Hepatocyte (in vitro differentiated cells): ENCODE measurements around the gene DEFB132. TPM values are rescaled to one million over a fixed set of nuclear protein-coding genes. Genes with fewer than 3 reads are reported as not detected.

Experiments used
- DNase-seq: peaks from one replicate; pipeline ENCODE4 v3.0.0-alpha.2; 2016; ENCODE audit warnings: low spot score
- H2AFZ ChIP-seq: fragments of 200-600 bp; sonication (generic); 2 replicates; pipeline ENCODE4 v1.6.0; 2016; ENCODE audit warnings: antibody characterized with exemption, mild to moderate bottlenecking
- H3K27ac ChIP-seq: fragments of 200-600 bp; sonication (generic); 2 replicates; pipeline ENCODE4 v1.5.1; 2016; ENCODE audit warnings: mild to moderate bottlenecking
- H3K27me3 ChIP-seq: fragments of 200-600 bp; sonication (generic); 2 replicates; pipeline ENCODE4 v1.6.1; 2016
- H3K36me3 ChIP-seq: fragments of 200-600 bp; sonication (generic); replicated peaks from 2 replicates; pipeline ENCODE4 v1.5.1; 2016; ENCODE audit warnings: low read depth; ENCODE audit not compliant: insufficient read depth
- H3K4me1 ChIP-seq: fragments of 200-600 bp; sonication (generic); 2 replicates; pipeline ENCODE4 v1.5.1; 2016; ENCODE audit warnings: mild to moderate bottlenecking, moderate library complexity; ENCODE audit not compliant: insufficient read depth
- H3K4me2 ChIP-seq: fragments of 200-600 bp; sonication (generic); 2 replicates; pipeline ENCODE4 v1.6.0; 2016
- H3K4me3 ChIP-seq: fragments of 200-600 bp; sonication (generic); 2 replicates; pipeline ENCODE4 v1.5.1; 2016; ENCODE audit warnings: mild to moderate bottlenecking
- H3K79me2 ChIP-seq: fragments of 200-600 bp; sonication (generic); 2 replicates; pipeline ENCODE4 v1.6.0; 2017; ENCODE audit warnings: mild to moderate bottlenecking
- H3K9me2 ChIP-seq: fragments of 200-600 bp; sonication (generic); replicated peaks from 2 replicates; pipeline ENCODE4 v1.6.0; 2017; ENCODE audit warnings: mild to moderate bottlenecking; ENCODE audit not compliant: insufficient read depth
- H3K9me3 ChIP-seq: fragments of 200-600 bp; sonication (generic); 2 replicates; pipeline ENCODE4 v1.5.1; 2016; ENCODE audit warnings: low read depth, mild to moderate bottlenecking
- H4K20me1 ChIP-seq: fragments of 200-600 bp; sonication (generic); 2 replicates; pipeline ENCODE4 v1.6.0; 2016; ENCODE audit warnings: mild to moderate bottlenecking; ENCODE audit not compliant: insufficient read depth, poor library complexity, severe bottlenecking
- CTCF ChIP-seq: fragments of 200-600 bp; sonication (generic); IDR thresholded peaks from 2 replicates; pipeline ENCODE4 v1.5.1; 2016; ENCODE audit warnings: antibody characterized with exemption, mild to moderate bottlenecking; ENCODE audit not compliant: poor library complexity
- EZH2 ChIP-seq: fragments of 200-600 bp; sonication (generic); IDR thresholded peaks from 2 replicates; pipeline ENCODE4 v1.6.1; 2016; ENCODE audit warnings: antibody characterized with exemption, mild to moderate bottlenecking, borderline replicate concordance
- EZH2phosphoT487 ChIP-seq: fragments of 200-600 bp; sonication (generic); IDR thresholded peaks from one replicate; pipeline ENCODE4 v1.6.1; 2018; ENCODE audit warnings: antibody characterized with exemption, mild to moderate bottlenecking, low read depth, moderate library complexity; ENCODE audit not compliant: unreplicated experiment, severe bottlenecking
- WGBS: methylation state at CpG from one replicate; pipeline ENCODE4 v1.1.6; 2016; ENCODE audit warnings: low lambda C conversion rate; ENCODE audit errors: missing lambda C conversion rate; 5-methylcytosine and 5-hydroxymethylcytosine counted together
- polyA plus RNA-seq: library from polyadenylated mRNA; unstranded; fragments of >200 nt; fragmentation: Nextera tagmentation; extraction: Ambion mirVana; gene quantifications from 2 replicates; pipeline ENCODE4 v1.2.1, GENCODE V29; 2016
- total RNA-seq: library from RNA; depleted of rRNA; stranded (reverse); fragments of >200 nt; gene quantifications from 2 replicates; pipeline ENCODE4 v1.2.3, GENCODE V29; 2014

DEFB132 gene
- total and polyA plus RNA-seq, 2 experiments from 2014 or later: not detected

- no peaks in the 10 kb centered on the region for H4K20me1 ChIP-seq
- H3K4me3 ChIP-seq: no peak overlapping the region
- no peaks in the 10 kb centered on the region for H3K27me3 ChIP-seq
- H3K79me2 ChIP-seq: no peaks in the 10 kb centered on the region
- WGBS: 51% methylated on average over 4 of the region's 4 CpGs
- no peaks in the 10 kb centered on the region for H3K4me1 ChIP-seq
- no peak overlapping the region for H3K27ac ChIP-seq
- TF ChIP-seq EZH2 (no peak), CTCF (no peak), EZH2phosphoT487 (no peak)
- no peaks in the 10 kb centered on the region for H3K9me3 ChIP-seq
- H3K9me2 ChIP-seq: no peaks in the 10 kb centered on the region
- no peaks in the 10 kb centered on the region for H3K36me3 ChIP-seq
- H3K4me2 ChIP-seq: no peak overlapping the region
- no peak overlapping the region for H2AFZ ChIP-seq
- no peak for DNase-seq
Observed at GRCh38 chr20:258269-258858, 840 bp downstream of the DEFB132 start.

- Histone ChIP-seq H3K4me1 (no peaks in the 10 kb centered on the region), H3K27me3 (no peaks in the 10 kb centered on the region), H3K9me3 (no peaks in the 10 kb centered on the region), H3K9me2 (no peaks in the 10 kb centered on the region), H2AFZ (no peak overlapping the region), H3K4me2 (no peak overlapping the region), H4K20me1 (no peaks in the 10 kb centered on the region), H3K36me3 (no peaks in the 10 kb centered on the region), H3K4me3 (no peak overlapping the region), H3K79me2 (no peaks in the 10 kb centered on the region), H3K27ac (no peak overlapping the region)
- DNase-seq: no peak
- no peak for TF ChIP-seq EZH2phosphoT487
- WGBS: 75% methylated on average over 8 of the region's 8 CpGs
Observed at GRCh38 chr20:258963-259362, 1.4 kb downstream of the DEFB132 start.

DNA sequence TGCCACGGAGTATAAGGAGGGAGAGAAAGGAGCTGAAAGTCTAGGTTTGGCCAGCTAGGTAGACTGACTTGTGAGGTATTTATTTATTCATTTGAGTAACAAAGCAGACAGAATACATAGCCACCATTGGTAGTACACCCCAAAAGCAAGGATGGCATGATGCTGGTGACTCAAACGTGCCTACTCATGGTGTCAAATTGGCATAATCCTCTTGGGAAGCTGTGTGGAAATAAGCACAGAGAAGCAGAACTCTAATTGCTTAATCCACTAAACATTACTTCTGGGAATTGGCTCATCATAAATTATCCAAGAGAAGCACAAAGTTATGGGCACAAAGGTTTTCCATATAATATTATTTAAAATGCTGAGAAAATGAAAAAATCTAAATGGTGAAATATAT is 2.5 kb downstream of the DEFB132 start:
- Histone ChIP-seq H3K4me1 (no peaks in the 10 kb centered on the region), H3K36me3 (no peaks in the 10 kb centered on the region), H2AFZ (no peak overlapping the region), H3K9me2 (no peaks in the 10 kb centered on the region), H3K4me3 (no peak overlapping the region), H4K20me1 (no peaks in the 10 kb centered on the region), H3K27ac (no peak overlapping the region), H3K9me3 (no peaks in the 10 kb centered on the region), H3K27me3 (no peaks in the 10 kb centered on the region), H3K79me2 (no peaks in the 10 kb centered on the region), H3K4me2 (no peak overlapping the region)
- WGBS: 89% methylated on average over 2 of the region's 2 CpGs
- no peak for TF ChIP-seq EZH2
- DNase-seq: no peak

GRCh38 chr20:263701-264100 is 6.2 kb downstream of the DEFB132 start:
- Histone ChIP-seq H3K36me3 (no peaks in the 10 kb centered on the region), H3K4me2 (no peak overlapping the region), H3K9me2 (no peaks in the 10 kb centered on the region), H3K27me3 (no peaks in the 10 kb centered on the region), H3K4me3 (no peak overlapping the region), H3K27ac (no peak overlapping the region), H3K9me3 (no peaks in the 10 kb centered on the region), H3K79me2 (no peaks in the 10 kb centered on the region), H2AFZ (no peak overlapping the region), H3K4me1 (no peaks in the 10 kb centered on the region), H4K20me1 (no peaks in the 10 kb centered on the region)
- 90% methylated on average over 13 of the region's 13 CpGs for WGBS
- no peak for DNase-seq
- TF ChIP-seq EZH2phosphoT487 (no peak), EZH2 (no peak), CTCF (no peak)
